ENCODE data around the gene SPAG16.

- TF ChIP-seq CTCF (IDR thresholded peaks at IDR 0.05; ENCODE audit: low read depth, low read length), result no peak
- no peak for TF ChIP-seq MAX (IDR thresholded peaks at IDR 0.05; ENCODE audit: low read depth, low read length)
- no peak for TF ChIP-seq POLR2A (IDR thresholded peaks at IDR 0.05; ENCODE audit: extremely low read depth, insufficient read length)
These were observed 696.6 kb downstream of the SPAG16 start for GRCh38 chr2:213980883-213981282.

All from NB4 (cell line).